Astrocyte (in vitro differentiated cells and primary cell): Measurements from ENCODE around the gene PTPN9. TPM values are rescaled to one million over a fixed set of nuclear protein-coding genes. Genes with fewer than 3 reads are reported as not detected.

ENCODE experiments used
- DNase-seq: peaks from one replicate; pipeline ENCODE4 v3.0.0-alpha.2; 2010; ENCODE audit warnings: low read depth
- FAIRE-seq: peaks from 2 replicates; lab custom pipeline; 2011; peaks lifted over from hg19 to GRCh38; lab: Jason Lieb, UNC
- H2AFZ ChIP-seq: 2 replicates; pipeline ENCODE4 v1.6.0; 2012; ENCODE audit warnings: low read depth, low read length, inconsistent platforms
- H3K27ac ChIP-seq: 2 replicates; pipeline ENCODE4 v1.5.1; 2011; ENCODE audit warnings: low read depth, low read length, inconsistent platforms
- H3K27me3 ChIP-seq: 2 replicates; pipeline ENCODE4 v1.6.0; 2011; ENCODE audit warnings: low read length, inconsistent platforms; ENCODE audit not compliant: insufficient read depth
- H3K36me3 ChIP-seq: 2 replicates; pipeline ENCODE4 v1.5.1; 2011; ENCODE audit warnings: low read length, inconsistent platforms; ENCODE audit not compliant: insufficient read depth
- H3K4me1 ChIP-seq: 2 replicates; pipeline ENCODE4 v1.5.1; 2011; ENCODE audit warnings: low read length, inconsistent platforms; ENCODE audit not compliant: insufficient read depth
- H3K4me2 ChIP-seq: 2 replicates; pipeline ENCODE4 v1.6.0; 2012; ENCODE audit warnings: low read length, inconsistent platforms
- H3K4me3 ChIP-seq: 2 replicates; pipeline ENCODE4 v1.5.1; 2011; ENCODE audit warnings: low read depth, mild to moderate bottlenecking, low read length, inconsistent platforms; ENCODE audit not compliant: insufficient read depth
- H3K79me2 ChIP-seq: 2 replicates; pipeline ENCODE4 v1.6.0; 2012; ENCODE audit warnings: mild to moderate bottlenecking, low read length, inconsistent platforms; ENCODE audit not compliant: insufficient read depth
- H3K9ac ChIP-seq: 2 replicates; pipeline ENCODE4 v1.6.0; 2012; ENCODE audit warnings: mild to moderate bottlenecking, low read length, inconsistent platforms
- H3K9me3 ChIP-seq: 2 replicates; pipeline ENCODE4 v1.5.1; 2012; ENCODE audit warnings: low read depth, mild to moderate bottlenecking, low read length, inconsistent platforms; ENCODE audit not compliant: insufficient read depth
- H4K20me1 ChIP-seq: 2 replicates; pipeline ENCODE4 v1.6.0; 2012; ENCODE audit warnings: low read length, inconsistent platforms; ENCODE audit not compliant: insufficient read depth
- H3K27ac Mint-ChIP-seq: one replicate; pipeline ENCODE4 v1.8.0; 2021; ENCODE audit warnings: mild to moderate bottlenecking, mixed read lengths; ENCODE audit not compliant: unreplicated experiment
- H3K27me3 Mint-ChIP-seq: one replicate; pipeline ENCODE4 v1.8.0; 2021; ENCODE audit warnings: low read depth, mixed read lengths; ENCODE audit not compliant: unreplicated experiment
- H3K36me3 Mint-ChIP-seq: one replicate; pipeline ENCODE4 v1.8.0; 2021; ENCODE audit warnings: low read depth, mixed read lengths; ENCODE audit not compliant: unreplicated experiment
- H3K4me1 Mint-ChIP-seq: one replicate; pipeline ENCODE4 v1.8.0; 2021; ENCODE audit warnings: low read depth, mixed read lengths; ENCODE audit not compliant: unreplicated experiment
- H3K4me3 Mint-ChIP-seq: one replicate; pipeline ENCODE4 v1.8.0; 2021; ENCODE audit warnings: mild to moderate bottlenecking, moderate library complexity, mixed read lengths; ENCODE audit not compliant: unreplicated experiment
- H3K9me3 Mint-ChIP-seq: one replicate; pipeline ENCODE4 v1.8.0; 2021; ENCODE audit warnings: mild to moderate bottlenecking, mixed read lengths; ENCODE audit not compliant: unreplicated experiment
- EZH2 ChIP-seq: IDR thresholded peaks from 2 replicates; pipeline ENCODE4 v1.6.1; 2012; ENCODE audit warnings: mild to moderate bottlenecking, low read length, inconsistent platforms; ENCODE audit not compliant: insufficient read depth
- total RNA-seq: library from RNA; stranded (reverse); gene quantifications from 2 replicates; pipeline ENCODE4 v1.2.1, GENCODE V29; 2021
- TF ChIP-seq, protein P1 (sequence below): IDR thresholded peaks from 2 replicates; pipeline ENCODE4 v1.5.1; 2011; ENCODE audit warnings: low read depth, mild to moderate bottlenecking, inconsistent platforms, low read length, moderate library complexity; ENCODE audit not compliant: insufficient read depth

PTPN9 gene
- total RNA-seq, 1 donor from 2014 or later, result 34.7 TPM

DNA sequence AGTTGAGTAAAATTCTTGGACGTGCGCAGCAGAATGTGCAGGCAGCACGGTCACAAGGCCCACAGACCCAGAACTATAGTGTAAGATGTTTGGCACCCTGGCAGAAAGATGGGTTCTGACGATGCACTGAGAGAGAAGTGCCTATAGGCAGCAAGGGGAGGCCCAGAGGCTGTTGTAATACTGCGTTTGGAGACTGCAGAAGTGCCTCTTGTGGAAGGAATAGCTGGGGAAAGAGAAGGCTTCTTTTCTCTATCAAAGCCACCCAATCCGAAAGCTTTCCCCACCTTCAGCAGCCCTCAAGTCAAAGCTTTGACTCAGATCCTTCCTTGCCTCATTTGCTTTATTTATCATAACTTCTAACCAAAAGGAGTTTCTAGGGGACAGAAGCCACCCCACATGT, 122.4 kb downstream of the PTPN9 start:
- DNase-seq (no peak), FAIRE-seq (no peak)
- H3K4me3 ChIP-seq, result peak overlapping the region; percentile 77
- H3K9me3 Mint-ChIP-seq, result no peaks in the 10 kb centered on the region
- no peak overlapping the region for H2AFZ ChIP-seq
- peak overlapping the region; percentile 87 for H3K4me3 Mint-ChIP-seq
- H3K36me3 Mint-ChIP-seq, result no peaks in the 10 kb centered on the region
- H3K79me2 ChIP-seq, result peaks cover 6% of the 10 kb centered on the region
- H3K4me1 ChIP-seq, result peaks cover 29% of the 10 kb centered on the region
- peak overlapping the region; percentile 91 for H3K27ac ChIP-seq
- peak overlapping the region; percentile 94 for H3K9ac ChIP-seq
- TF ChIP-seq EZH2, result no peak
- TF ChIP-seq, protein P1, sequence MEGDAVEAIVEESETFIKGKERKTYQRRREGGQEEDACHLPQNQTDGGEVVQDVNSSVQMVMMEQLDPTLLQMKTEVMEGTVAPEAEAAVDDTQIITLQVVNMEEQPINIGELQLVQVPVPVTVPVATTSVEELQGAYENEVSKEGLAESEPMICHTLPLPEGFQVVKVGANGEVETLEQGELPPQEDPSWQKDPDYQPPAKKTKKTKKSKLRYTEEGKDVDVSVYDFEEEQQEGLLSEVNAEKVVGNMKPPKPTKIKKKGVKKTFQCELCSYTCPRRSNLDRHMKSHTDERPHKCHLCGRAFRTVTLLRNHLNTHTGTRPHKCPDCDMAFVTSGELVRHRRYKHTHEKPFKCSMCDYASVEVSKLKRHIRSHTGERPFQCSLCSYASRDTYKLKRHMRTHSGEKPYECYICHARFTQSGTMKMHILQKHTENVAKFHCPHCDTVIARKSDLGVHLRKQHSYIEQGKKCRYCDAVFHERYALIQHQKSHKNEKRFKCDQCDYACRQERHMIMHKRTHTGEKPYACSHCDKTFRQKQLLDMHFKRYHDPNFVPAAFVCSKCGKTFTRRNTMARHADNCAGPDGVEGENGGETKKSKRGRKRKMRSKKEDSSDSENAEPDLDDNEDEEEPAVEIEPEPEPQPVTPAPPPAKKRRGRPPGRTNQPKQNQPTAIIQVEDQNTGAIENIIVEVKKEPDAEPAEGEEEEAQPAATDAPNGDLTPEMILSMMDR, result no peak
- H3K27me3 ChIP-seq, result no peaks in the 10 kb centered on the region
- H3K36me3 ChIP-seq, result no peaks in the 10 kb centered on the region
- H3K4me1 Mint-ChIP-seq, result peaks cover 8% of the 10 kb centered on the region
- H3K9me3 ChIP-seq, result no peaks in the 10 kb centered on the region
- no peaks in the 10 kb centered on the region for H3K27me3 Mint-ChIP-seq
- H3K27ac Mint-ChIP-seq, result peak overlapping the region; percentile 93
- no peaks in the 10 kb centered on the region for H4K20me1 ChIP-seq
- peak overlapping the region; percentile 91 for H3K4me2 ChIP-seq

DNA sequence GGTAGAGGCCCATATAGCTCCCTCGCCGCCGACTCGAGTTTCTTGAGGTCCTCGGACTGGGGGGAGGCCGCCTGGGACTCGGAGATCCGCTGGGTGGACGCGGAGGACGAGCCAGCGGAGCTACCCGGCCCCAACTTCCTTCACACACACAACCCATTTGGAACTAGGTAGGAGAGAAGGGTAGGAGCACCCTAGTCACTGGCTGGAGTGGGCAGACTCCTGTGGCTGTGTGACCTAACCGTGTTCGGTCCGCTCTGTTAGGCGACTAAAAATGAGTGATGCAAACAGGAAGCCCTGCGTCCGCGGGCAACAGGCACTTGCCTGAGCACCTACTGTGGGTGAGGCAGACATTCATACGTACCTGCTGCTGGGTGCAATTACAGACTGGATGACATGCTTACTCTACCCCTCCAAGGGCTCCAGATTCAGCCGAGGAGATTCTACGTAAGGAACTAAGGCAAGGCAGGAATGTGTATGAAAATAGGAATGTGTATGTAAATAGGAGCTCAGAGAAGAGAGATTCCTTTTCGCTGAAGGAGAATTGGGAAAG, 123.1 kb downstream of the PTPN9 start:
- H3K4me1 Mint-ChIP-seq, result peaks cover 8% of the 10 kb centered on the region
- Histone ChIP-seq H3K9ac (peak overlapping the region; percentile 94), H3K79me2 (peaks cover 6% of the 10 kb centered on the region), H3K4me1 (peaks cover 27% of the 10 kb centered on the region), H3K4me3 (peak overlapping the region; percentile 77), H3K4me2 (peak overlapping the region; percentile 91), H4K20me1 (no peaks in the 10 kb centered on the region), H3K27ac (peak overlapping the region; percentile 91), H2AFZ (peak overlapping the region; percentile 91), H3K27me3 (no peaks in the 10 kb centered on the region), H3K36me3 (no peaks in the 10 kb centered on the region), H3K9me3 (no peaks in the 10 kb centered on the region)
- H3K27ac Mint-ChIP-seq, result peak overlapping the region; percentile 93
- no peaks in the 10 kb centered on the region for H3K36me3 Mint-ChIP-seq
- peak overlapping the region; percentile 87 for H3K4me3 Mint-ChIP-seq
- DNase-seq, result peak; percentile 62
- no peaks in the 10 kb centered on the region for H3K9me3 Mint-ChIP-seq
- no peak for TF ChIP-seq EZH2
- TF ChIP-seq, protein P1, result no peak
- no peaks in the 10 kb centered on the region for H3K27me3 Mint-ChIP-seq
- FAIRE-seq, result no peak

DNA sequence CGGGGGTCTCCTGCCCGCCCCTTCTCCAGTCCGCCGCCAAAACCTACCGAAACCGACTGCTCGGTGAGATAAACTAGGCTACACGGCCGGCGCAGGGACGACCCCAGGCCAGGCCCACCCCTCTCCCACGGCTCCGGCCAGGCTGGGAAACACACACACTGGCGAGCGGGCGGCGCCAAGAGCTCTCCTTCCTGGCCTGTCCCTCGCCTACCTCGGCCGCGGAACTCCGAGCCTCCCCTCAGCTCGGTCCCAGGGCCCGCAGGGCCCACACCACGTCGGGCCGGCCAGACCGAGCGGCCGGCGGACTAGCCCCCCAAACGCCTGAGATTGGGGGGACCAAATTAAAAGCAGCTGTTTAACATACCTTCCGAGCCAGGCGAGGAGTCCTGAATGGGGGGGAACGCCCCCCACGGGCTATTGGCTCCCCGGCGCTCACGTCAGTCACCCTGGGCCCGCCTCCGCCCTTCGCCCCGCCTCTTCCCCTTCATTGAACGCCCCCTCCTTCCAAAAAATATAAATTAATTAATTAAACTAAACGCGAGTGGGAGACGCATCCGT, 123.6 kb downstream of the PTPN9 start:
- Mint-ChIP-seq H3K4me3 (peak overlapping the region; percentile 87), H3K36me3 (no peaks in the 10 kb centered on the region), H3K9me3 (no peaks in the 10 kb centered on the region), H3K27ac (peak overlapping the region; percentile 93), H3K27me3 (no peaks in the 10 kb centered on the region), H3K4me1 (peaks cover 8% of the 10 kb centered on the region)
- Histone ChIP-seq H3K27ac (peak overlapping the region; percentile 91), H3K4me3 (peak overlapping the region; percentile 77), H3K27me3 (no peaks in the 10 kb centered on the region), H4K20me1 (peaks cover 1% of the 10 kb centered on the region), H2AFZ (peak overlapping the region; percentile 91), H3K4me2 (peak overlapping the region; percentile 91), H3K4me1 (peaks cover 27% of the 10 kb centered on the region), H3K79me2 (peaks cover 8% of the 10 kb centered on the region), H3K9ac (peak overlapping the region; percentile 94), H3K36me3 (no peaks in the 10 kb centered on the region), H3K9me3 (no peaks in the 10 kb centered on the region)
- FAIRE-seq, result no peak
- DNase-seq, result peak; percentile 53
- TF ChIP-seq, protein P1, result no peak
- no peak for TF ChIP-seq EZH2
